Heart right ventricle (tissue), 16 donors: Measurements from ENCODE around the gene MAP3K20. TPM values are rescaled to one million over a fixed set of nuclear protein-coding genes. Genes with fewer than 3 reads are reported as not detected.

Experiments used
- ATAC-seq, 8 donors: fragments of 200-7000 bp; cut with Tn5 transposase; one replicate each; pipeline ENCODE4 v1.9.1; 2020; ENCODE audit warnings: mild to moderate bottlenecking in 8 of 8, moderate library complexity in 8 of 8, moderate number of reproducible peaks in 1 of 8
- DNase-seq, 2 donors: peaks; one replicate each; pipeline ENCODE4 v3.0.0-alpha.2; 2020
- H3K27ac ChIP-seq, 10 donors: fragments of 200-600 bp; sonication (generic) in 2 of 10; one replicate each; pipeline versions ENCODE4 v1.5.0 to v1.8.0; 2020 to 2022; ENCODE audit warnings: mild to moderate bottlenecking in 3 of 10
- H3K27me3 ChIP-seq, 7 donors: fragments of 200-600 bp; one replicate each; pipeline ENCODE4 v1.8.0; 2021 to 2022; ENCODE audit warnings: mild to moderate bottlenecking in 2 of 7
- H3K36me3 ChIP-seq, 9 donors: fragments of 200-600 bp; sonication (generic) in 1 of 9; one replicate each; pipeline versions ENCODE4 v1.5.0 to v1.8.0; 2020 to 2022; ENCODE audit warnings: mild to moderate bottlenecking in 2 of 9
- H3K4me1 ChIP-seq, 9 donors: fragments of 200-600 bp; sonication (generic) in 1 of 9; one replicate each; pipeline versions ENCODE4 v1.5.0 to v1.8.0; 2020 to 2022; ENCODE audit warnings: mild to moderate bottlenecking in 4 of 9
- H3K4me3 ChIP-seq, 10 donors: fragments of 200-600 bp; sonication (generic) in 2 of 10; one replicate each; pipeline versions ENCODE4 v1.5.0 to v1.8.0; 2020 to 2022; ENCODE audit warnings: mild to moderate bottlenecking in 7 of 10, moderate library complexity in 2 of 10
- H3K9me3 ChIP-seq, 11 donors: fragments of 200-600 bp in 10 of 11; sonication (generic) in 2 of 11; one replicate each; pipeline versions ENCODE4 v1.5.0 to v1.8.0; 2013 to 2022; ENCODE audit warnings: mild to moderate bottlenecking in 2 of 11, control low read depth in 1 of 11, moderate library complexity in 1 of 11
- WGBS, 2 donors: extraction: QIAGEN DNeasy Blood & Tissue Kit; methylation state at CpG; one replicate each; pipeline ENCODE4 v1.1.7; 2013; ENCODE audit warnings: inconsistent platforms in 1 of 2; 5-methylcytosine and 5-hydroxymethylcytosine counted together
- intact Hi-C, 10 donors: fragments of 100-400 bp; cut with DNase I; formaldehyde crosslinking; loops; one replicate each; pipeline versions ENCODE4 v1.11.1 to v1.14.2; 2022
- polyA plus RNA-seq, 2 donors: library from polyadenylated mRNA; stranded (reverse); fragments of 200-250 nt; gene quantifications; one replicate each; pipeline ENCODE4 v1.2.3, GENCODE V29; 2013
- total RNA-seq, 10 donors: library from RNA; stranded (reverse); fragmentation: NEBNext Ultra II Directional in 3 of 10; extraction: Animal tissue kit (Norgen Biotek cat#: 25700) in 3 of 10; gene quantifications; one replicate each; pipeline versions ENCODE4 v1.2.1 to v1.2.4, GENCODE V29; 2021 to 2023
- TF ChIP-seq, protein P1 (sequence below), 9 donors: fragments of 200-600 bp; sonication (generic) in 2 of 9; IDR thresholded peaks; one replicate each; pipeline versions ENCODE4 v1.5.0 to v1.8.0; 2021 to 2022; ENCODE audit warnings: antibody characterized with exemption in 9 of 9, mild to moderate bottlenecking in 5 of 9, moderate library complexity in 1 of 9
- donor health status: Arrhythmogenic right ventricular cardiomyopathy.
- donor health status: ischemic (EF 13 %, LVEDD 7.1; RV severe dilation, severe dysfunction).
- donor health status: healthy with polysubstance abuse.
- donor health status: DM: no; HTN: yes; CAD: no.
- donor health status: DM: no; HTN: no; CAD: no.
- donor health status: ischemic (EF 25% LVEDD 6.9; RV normal size, moderate dysfunction).
- donor health status: ischemic (EF 25% LVEDD 5.7; RV mildly dilated, moderate dysfunction).
- donor health status: healthy.
- donor health status: DM: yes; HTN: yes; CAD: no.
- donor health status: Ischemic cardiomyopathy.
- donor health status: ischemic (EF 35%, LVEDD 5.7; RV mildly dilated, moderate dysfunction).
- donor health status: nonischemic (EF 11% LVEDD 7.7; RV severe dilation, severe dysfunction).
- donor health status: DM: yes; HTN: yes; CAD: no.
- donor health status: PGD.
- donor health status: ischemic (EF 29% LVEDD 5.4; RV normal size, mild dysfunction).
- donor health status: nonischemic (EF 23%, LVEDD 6.1; RV moderate dilation, normal function).

The MAP3K20 gene
- total and polyA plus RNA-seq, 12 donors: 63.2 to 560 (median 420) TPM

DNA sequence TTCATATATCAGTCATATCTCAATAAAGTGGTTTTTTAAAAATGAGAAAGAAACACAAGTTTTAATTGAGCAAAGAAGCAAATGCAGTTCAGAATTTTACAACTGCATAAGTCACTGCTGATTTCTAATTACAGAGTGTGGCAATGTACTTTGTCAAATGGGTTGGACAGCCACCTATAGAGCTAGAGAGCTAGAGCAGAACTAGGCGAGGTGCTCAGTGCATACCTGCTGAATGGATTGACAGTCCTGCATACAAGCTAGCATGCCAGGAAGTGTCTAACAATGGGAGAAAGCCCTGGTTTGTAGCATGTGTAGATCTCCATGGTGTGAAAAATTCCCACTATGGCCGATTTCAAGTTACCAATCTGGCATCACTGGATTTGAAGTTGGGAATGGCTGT lies 172.7 kb downstream of the MAP3K20 start:
- no peaks in the 10 kb centered on the region for H3K9me3 ChIP-seq
- H3K27me3 ChIP-seq: no peaks in the 10 kb centered on the region
- no peak overlapping the region for H3K27ac ChIP-seq
- H3K4me1 ChIP-seq: no peaks in the 10 kb centered on the region
- ATAC-seq (no peak), DNase-seq (no peak)
- intact Hi-C loops: no loop called here
- H3K4me3 ChIP-seq: no peak overlapping the region
- WGBS, 2 donors: 90 to 98% methylated on average over 2 of the region's 2 CpGs
- H3K36me3 ChIP-seq: peaks cover 0 to 12% (median 0%) of the 10 kb centered on the region in 9 donors
- TF ChIP-seq, protein P1, sequence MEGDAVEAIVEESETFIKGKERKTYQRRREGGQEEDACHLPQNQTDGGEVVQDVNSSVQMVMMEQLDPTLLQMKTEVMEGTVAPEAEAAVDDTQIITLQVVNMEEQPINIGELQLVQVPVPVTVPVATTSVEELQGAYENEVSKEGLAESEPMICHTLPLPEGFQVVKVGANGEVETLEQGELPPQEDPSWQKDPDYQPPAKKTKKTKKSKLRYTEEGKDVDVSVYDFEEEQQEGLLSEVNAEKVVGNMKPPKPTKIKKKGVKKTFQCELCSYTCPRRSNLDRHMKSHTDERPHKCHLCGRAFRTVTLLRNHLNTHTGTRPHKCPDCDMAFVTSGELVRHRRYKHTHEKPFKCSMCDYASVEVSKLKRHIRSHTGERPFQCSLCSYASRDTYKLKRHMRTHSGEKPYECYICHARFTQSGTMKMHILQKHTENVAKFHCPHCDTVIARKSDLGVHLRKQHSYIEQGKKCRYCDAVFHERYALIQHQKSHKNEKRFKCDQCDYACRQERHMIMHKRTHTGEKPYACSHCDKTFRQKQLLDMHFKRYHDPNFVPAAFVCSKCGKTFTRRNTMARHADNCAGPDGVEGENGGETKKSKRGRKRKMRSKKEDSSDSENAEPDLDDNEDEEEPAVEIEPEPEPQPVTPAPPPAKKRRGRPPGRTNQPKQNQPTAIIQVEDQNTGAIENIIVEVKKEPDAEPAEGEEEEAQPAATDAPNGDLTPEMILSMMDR (IDR thresholded peaks at IDR 0.05): no peak

DNA sequence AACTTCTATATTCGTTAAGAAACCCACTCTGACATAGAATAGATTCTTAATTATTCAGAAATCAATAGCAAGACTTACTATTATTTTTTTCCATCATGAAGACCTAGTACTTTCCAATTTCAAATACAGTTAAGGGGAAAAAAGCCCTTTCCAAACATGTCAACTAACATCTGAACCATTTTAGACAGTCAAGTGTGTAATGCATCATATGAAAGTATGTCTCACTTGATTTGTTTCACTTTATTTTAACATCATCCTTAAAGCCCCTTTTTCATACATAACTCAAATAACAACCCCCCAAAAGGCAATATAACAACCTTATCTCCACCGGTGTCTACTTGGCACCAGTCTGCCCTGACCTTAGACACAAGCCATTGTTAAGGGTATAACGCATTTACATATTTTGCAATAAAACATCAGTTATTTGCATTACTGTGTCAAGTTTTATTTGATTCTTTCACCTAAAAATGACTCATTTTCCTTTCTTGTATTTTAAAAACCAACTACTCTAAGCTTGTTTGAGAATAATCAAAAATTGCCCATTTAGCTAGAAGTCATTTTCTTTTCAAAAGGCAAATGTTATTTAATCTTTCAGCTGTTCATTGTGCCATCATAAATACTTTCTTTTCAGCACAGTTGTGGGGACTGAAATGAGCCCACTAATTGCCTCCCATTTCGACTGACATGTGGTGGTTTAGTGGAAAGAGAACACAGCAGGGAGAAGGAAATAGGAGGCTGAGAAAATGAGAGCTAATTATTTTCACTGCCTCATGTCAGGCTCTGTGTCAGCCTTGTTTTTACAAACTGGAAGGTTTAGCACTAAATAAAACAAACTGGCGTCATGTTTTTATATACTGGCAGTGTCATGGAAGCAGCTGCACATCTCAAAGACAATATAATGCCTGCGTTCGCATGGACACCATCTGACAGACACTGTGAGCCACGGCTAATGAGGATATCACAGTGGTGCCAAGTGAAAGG lies 174.3 kb downstream of the MAP3K20 start:
- Histone ChIP-seq H3K9me3 (no peaks in the 10 kb centered on the region), H3K4me1 (no peaks in the 10 kb centered on the region), H3K27me3 (no peaks in the 10 kb centered on the region), H3K4me3 (no peak overlapping the region), H3K27ac (no peak overlapping the region), H3K36me3 (peaks cover 0 to 12% (median 0%) of the 10 kb centered on the region in 9 donors)
- ATAC-seq (no peak), DNase-seq (no peak)
- WGBS, 2 donors: 88% methylated on average over 8 of the region's 8 CpGs
- TF ChIP-seq, protein P1 (IDR thresholded peaks at IDR 0.05): no peak
- intact Hi-C loops: loop anchor here in 1 of 10 donors (5.0 kb wide), 1 partner anchor 97 kb away; no protein-coding TSS in a partner anchor

DNA sequence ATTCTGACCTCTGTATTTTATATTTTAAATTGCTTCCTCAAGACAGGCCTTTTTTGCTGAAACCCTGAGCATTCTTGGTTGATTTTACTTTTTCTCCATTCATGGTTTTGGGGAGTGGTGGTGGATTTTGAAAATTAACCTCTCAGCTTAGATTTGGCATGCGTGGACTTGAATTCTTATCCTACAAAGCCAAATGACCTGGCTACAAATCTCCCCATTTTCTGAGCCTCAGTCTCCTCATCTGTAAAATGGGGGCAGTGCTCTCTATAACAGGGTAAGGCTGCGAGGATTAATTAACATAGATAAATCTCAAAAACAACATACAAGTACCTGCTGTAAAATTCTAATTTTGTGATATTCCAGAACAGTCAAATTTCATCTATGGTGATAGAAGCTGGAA lies 175.6 kb downstream of the MAP3K20 start:
- no peak overlapping the region for H3K27ac ChIP-seq
- DNase-seq (no peak), ATAC-seq (no peak)
- no peaks in the 10 kb centered on the region for H3K27me3 ChIP-seq
- intact Hi-C loops: loop anchor here in 1 of 10 donors (5.0 kb wide), 1 partner anchor 96 kb away; no protein-coding TSS in a partner anchor
- H3K4me3 ChIP-seq: no peak overlapping the region
- TF ChIP-seq, protein P1 (IDR thresholded peaks at IDR 0.05): no peak
- peaks cover 0 to 12% (median 0%) of the 10 kb centered on the region in 9 donors for H3K36me3 ChIP-seq
- H3K4me1 ChIP-seq: no peaks in the 10 kb centered on the region
- WGBS, 2 donors: 95 to 100% methylated on average over 2 of the region's 2 CpGs
- H3K9me3 ChIP-seq: no peaks in the 10 kb centered on the region

DNA sequence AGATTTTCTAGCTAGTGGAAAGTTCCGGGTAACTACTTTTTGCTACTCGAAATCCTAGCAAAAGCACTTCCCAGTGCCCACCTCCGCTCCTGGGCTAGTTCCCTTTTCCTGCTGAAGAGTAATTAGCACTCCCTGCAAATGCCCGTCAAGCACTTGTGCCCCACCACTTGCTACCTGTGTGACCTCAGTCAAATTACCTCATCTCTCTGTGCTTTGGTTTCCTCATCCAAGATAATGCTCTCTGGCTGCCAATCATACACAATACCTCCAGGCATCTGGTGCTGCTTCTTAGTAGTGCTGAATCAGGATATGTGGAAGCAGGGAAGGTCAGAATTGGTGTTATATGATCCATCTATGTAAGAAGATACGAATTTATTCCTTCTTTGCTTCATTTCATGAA lies 176.9 kb downstream of the MAP3K20 start:
- Histone ChIP-seq H3K4me1 (no peaks in the 10 kb centered on the region), H3K36me3 (peaks cover 0 to 16% (median 0%) of the 10 kb centered on the region in 9 donors), H3K27ac (no peak overlapping the region), H3K9me3 (no peaks in the 10 kb centered on the region), H3K27me3 (no peaks in the 10 kb centered on the region), H3K4me3 (no peak overlapping the region)
- DNase-seq (no peak), ATAC-seq (no peak)
- 87 to 93% methylated on average over 5 of the region's 5 CpGs for WGBS, 2 donors
- intact Hi-C loops: loop anchor here in 1 of 10 donors (5.0 kb wide), 1 partner anchor 95 kb away; no protein-coding TSS in a partner anchor
- TF ChIP-seq, protein P1 (IDR thresholded peaks at IDR 0.05): no peak
